HEK293 (cell line): ENCODE data around the gene SLC2A3.
"Not testable (repeated sequence)": the region's sequence is repeated elsewhere in the genome, so short reads cannot be mapped to it uniquely, and the experiment has no call there.

Experiments used
- BCL11A ChIP-seq: fragments of 450-650 bp; formaldehyde crosslinking; IDR thresholded peaks from 2 replicates; pipeline ENCODE4 v1.5.1; 2016; ENCODE audit warnings: low read depth, missing biosample characterization, missing genetic modification characterization
- GLI2 ChIP-seq: fragments of 450-650 bp; formaldehyde crosslinking; IDR thresholded peaks from 2 replicates; pipeline ENCODE4; 2017; ENCODE audit warnings: missing biosample characterization, missing genetic modification characterization, low read depth, borderline replicate concordance
- GLI4 ChIP-seq: fragments of 450-650 bp; formaldehyde crosslinking; IDR thresholded peaks from 2 replicates; pipeline ENCODE4 v1.5.1; 2016; ENCODE audit warnings: missing biosample characterization, missing genetic modification characterization
- HOXA7 ChIP-seq: sonication (generic); formaldehyde crosslinking; IDR thresholded peaks from 2 replicates; pipeline ENCODE4 v1.8.1; 2022; ENCODE audit warnings: missing genetic modification reagents, borderline replicate concordance
- KLF16 ChIP-seq: fragments of 450-650 bp; formaldehyde crosslinking; IDR thresholded peaks from 2 replicates; pipeline ENCODE4 v1.5.1; 2017; ENCODE audit warnings: missing biosample characterization, missing genetic modification characterization
- MEIS1 ChIP-seq: sonication (generic); formaldehyde crosslinking; IDR thresholded peaks from 2 replicates; pipeline ENCODE4 v1.8.1; 2022; ENCODE audit warnings: missing genetic modification reagents, mild to moderate bottlenecking, borderline replicate concordance
- YY1 ChIP-seq: fragments of 450-650 bp; formaldehyde crosslinking; IDR thresholded peaks from 2 replicates; pipeline ENCODE4 v1.5.1; 2018; ENCODE audit warnings: missing biosample characterization, missing genetic modification characterization
- ZNF121 ChIP-seq: fragments of 450-650 bp; formaldehyde crosslinking; IDR thresholded peaks from 2 replicates; pipeline ENCODE4 v1.5.1; 2016; ENCODE audit warnings: missing biosample characterization, missing genetic modification characterization
- ZNF792 ChIP-seq: fragments of 450-650 bp; formaldehyde crosslinking; IDR thresholded peaks from 2 replicates; pipeline ENCODE4 v1.5.1; 2016; ENCODE audit warnings: missing biosample characterization, missing genetic modification characterization
- TF ChIP-seq, protein P1 (sequence below): fragments of 450-650 bp; formaldehyde crosslinking; IDR thresholded peaks from 2 replicates; pipeline ENCODE4 v1.5.1; 2016; ENCODE audit warnings: missing biosample characterization, missing genetic modification characterization
- TF ChIP-seq, protein P2 (sequence below): fragments of 450-650 bp; formaldehyde crosslinking; IDR thresholded peaks from 2 replicates; pipeline ENCODE4 v1.5.1; 2017; ENCODE audit warnings: missing biosample characterization, missing genetic modification characterization
- TF ChIP-seq, protein P3 (sequence below): fragments of 450-650 bp; formaldehyde crosslinking; IDR thresholded peaks from 2 replicates; pipeline ENCODE4 v1.5.1; 2016; ENCODE audit warnings: missing biosample characterization, missing genetic modification characterization, borderline replicate concordance
- TF ChIP-seq, protein P4 (sequence below): fragments of 450-650 bp; formaldehyde crosslinking; IDR thresholded peaks from 2 replicates; pipeline ENCODE4 v1.5.1; 2016; ENCODE audit warnings: missing biosample characterization, missing genetic modification characterization, borderline replicate concordance

GRCh38 chr12:7982332-7982735, 46.3 kb upstream of the SLC2A3 start:
- TF ChIP-seq, protein P1, sequence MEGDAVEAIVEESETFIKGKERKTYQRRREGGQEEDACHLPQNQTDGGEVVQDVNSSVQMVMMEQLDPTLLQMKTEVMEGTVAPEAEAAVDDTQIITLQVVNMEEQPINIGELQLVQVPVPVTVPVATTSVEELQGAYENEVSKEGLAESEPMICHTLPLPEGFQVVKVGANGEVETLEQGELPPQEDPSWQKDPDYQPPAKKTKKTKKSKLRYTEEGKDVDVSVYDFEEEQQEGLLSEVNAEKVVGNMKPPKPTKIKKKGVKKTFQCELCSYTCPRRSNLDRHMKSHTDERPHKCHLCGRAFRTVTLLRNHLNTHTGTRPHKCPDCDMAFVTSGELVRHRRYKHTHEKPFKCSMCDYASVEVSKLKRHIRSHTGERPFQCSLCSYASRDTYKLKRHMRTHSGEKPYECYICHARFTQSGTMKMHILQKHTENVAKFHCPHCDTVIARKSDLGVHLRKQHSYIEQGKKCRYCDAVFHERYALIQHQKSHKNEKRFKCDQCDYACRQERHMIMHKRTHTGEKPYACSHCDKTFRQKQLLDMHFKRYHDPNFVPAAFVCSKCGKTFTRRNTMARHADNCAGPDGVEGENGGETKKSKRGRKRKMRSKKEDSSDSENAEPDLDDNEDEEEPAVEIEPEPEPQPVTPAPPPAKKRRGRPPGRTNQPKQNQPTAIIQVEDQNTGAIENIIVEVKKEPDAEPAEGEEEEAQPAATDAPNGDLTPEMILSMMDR: not testable (repeated sequence)
- TF ChIP-seq BCL11A (tag by site-specific recombination); ZNF792; GLI2; KLF16 (tag by site-specific recombination); YY1 (tag by site-specific recombination); GLI4 (tag by site-specific recombination); HOXA7 (CRISPR knock-in tag); MEIS1 (CRISPR knock-in tag); ZNF121: not testable (repeated sequence)
- TF ChIP-seq, protein P2, sequence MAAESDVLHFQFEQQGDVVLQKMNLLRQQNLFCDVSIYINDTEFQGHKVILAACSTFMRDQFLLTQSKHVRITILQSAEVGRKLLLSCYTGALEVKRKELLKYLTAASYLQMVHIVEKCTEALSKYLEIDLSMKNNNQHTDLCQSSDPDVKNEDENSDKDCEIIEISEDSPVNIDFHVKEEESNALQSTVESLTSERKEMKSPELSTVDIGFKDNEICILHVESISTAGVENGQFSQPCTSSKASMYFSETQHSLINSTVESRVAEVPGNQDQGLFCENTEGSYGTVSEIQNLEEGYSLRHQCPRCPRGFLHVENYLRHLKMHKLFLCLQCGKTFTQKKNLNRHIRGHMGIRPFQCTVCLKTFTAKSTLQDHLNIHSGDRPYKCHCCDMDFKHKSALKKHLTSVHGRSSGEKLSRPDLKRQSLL (tag by site-specific recombination): not testable (repeated sequence)
- TF ChIP-seq, protein P3, sequence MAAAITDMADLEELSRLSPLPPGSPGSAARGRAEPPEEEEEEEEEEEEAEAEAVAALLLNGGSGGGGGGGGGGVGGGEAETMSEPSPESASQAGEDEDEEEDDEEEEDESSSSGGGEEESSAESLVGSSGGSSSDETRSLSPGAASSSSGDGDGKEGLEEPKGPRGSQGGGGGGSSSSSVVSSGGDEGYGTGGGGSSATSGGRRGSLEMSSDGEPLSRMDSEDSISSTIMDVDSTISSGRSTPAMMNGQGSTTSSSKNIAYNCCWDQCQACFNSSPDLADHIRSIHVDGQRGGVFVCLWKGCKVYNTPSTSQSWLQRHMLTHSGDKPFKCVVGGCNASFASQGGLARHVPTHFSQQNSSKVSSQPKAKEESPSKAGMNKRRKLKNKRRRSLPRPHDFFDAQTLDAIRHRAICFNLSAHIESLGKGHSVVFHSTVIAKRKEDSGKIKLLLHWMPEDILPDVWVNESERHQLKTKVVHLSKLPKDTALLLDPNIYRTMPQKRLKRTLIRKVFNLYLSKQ (tag by site-specific recombination): not testable (repeated sequence)
- TF ChIP-seq, protein P4, sequence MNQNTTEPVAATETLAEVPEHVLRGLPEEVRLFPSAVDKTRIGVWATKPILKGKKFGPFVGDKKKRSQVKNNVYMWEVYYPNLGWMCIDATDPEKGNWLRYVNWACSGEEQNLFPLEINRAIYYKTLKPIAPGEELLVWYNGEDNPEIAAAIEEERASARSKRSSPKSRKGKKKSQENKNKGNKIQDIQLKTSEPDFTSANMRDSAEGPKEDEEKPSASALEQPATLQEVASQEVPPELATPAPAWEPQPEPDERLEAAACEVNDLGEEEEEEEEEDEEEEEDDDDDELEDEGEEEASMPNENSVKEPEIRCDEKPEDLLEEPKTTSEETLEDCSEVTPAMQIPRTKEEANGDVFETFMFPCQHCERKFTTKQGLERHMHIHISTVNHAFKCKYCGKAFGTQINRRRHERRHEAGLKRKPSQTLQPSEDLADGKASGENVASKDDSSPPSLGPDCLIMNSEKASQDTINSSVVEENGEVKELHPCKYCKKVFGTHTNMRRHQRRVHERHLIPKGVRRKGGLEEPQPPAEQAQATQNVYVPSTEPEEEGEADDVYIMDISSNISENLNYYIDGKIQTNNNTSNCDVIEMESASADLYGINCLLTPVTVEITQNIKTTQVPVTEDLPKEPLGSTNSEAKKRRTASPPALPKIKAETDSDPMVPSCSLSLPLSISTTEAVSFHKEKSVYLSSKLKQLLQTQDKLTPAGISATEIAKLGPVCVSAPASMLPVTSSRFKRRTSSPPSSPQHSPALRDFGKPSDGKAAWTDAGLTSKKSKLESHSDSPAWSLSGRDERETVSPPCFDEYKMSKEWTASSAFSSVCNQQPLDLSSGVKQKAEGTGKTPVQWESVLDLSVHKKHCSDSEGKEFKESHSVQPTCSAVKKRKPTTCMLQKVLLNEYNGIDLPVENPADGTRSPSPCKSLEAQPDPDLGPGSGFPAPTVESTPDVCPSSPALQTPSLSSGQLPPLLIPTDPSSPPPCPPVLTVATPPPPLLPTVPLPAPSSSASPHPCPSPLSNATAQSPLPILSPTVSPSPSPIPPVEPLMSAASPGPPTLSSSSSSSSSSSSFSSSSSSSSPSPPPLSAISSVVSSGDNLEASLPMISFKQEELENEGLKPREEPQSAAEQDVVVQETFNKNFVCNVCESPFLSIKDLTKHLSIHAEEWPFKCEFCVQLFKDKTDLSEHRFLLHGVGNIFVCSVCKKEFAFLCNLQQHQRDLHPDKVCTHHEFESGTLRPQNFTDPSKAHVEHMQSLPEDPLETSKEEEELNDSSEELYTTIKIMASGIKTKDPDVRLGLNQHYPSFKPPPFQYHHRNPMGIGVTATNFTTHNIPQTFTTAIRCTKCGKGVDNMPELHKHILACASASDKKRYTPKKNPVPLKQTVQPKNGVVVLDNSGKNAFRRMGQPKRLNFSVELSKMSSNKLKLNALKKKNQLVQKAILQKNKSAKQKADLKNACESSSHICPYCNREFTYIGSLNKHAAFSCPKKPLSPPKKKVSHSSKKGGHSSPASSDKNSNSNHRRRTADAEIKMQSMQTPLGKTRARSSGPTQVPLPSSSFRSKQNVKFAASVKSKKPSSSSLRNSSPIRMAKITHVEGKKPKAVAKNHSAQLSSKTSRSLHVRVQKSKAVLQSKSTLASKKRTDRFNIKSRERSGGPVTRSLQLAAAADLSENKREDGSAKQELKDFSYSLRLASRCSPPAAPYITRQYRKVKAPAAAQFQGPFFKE (tag by site-specific recombination): not testable (repeated sequence)
